WERI-Rb-1 (cell line): Measurements from ENCODE around the gene SLC7A5.

Source experiments
- DNase-seq: peaks from one replicate; pipeline ENCODE4 v3.0.0-alpha.2; 2020
- H3K27ac ChIP-seq: fragments of 250-450 bp; sonication (Bioruptor Pico); 2 replicates; pipeline ENCODE4 v1.5.1; 2020; ENCODE audit warnings: mild to moderate bottlenecking, moderate library complexity
- H3K27me3 ChIP-seq: fragments of 250-450 bp; sonication (Bioruptor Pico); 2 replicates; pipeline ENCODE4 v1.5.1; 2021; ENCODE audit warnings: mild to moderate bottlenecking, low read depth, moderate library complexity; ENCODE audit not compliant: insufficient read depth, severe bottlenecking
- H3K36me3 ChIP-seq: fragments of 250-450 bp; sonication (Bioruptor Pico); 2 replicates; pipeline ENCODE4 v1.5.1; 2020; ENCODE audit warnings: mild to moderate bottlenecking, moderate library complexity
- H3K4me3 ChIP-seq: 2 replicates; pipeline ENCODE4 v1.5.1; 2011; ENCODE audit warnings: low read depth, mild to moderate bottlenecking, control low read depth, low read length
- H3K9me3 ChIP-seq: fragments of 250-450 bp; sonication (Bioruptor Pico); 2 replicates; pipeline ENCODE4 v1.5.1; 2021; ENCODE audit warnings: mild to moderate bottlenecking, moderate library complexity; ENCODE audit not compliant: severe bottlenecking
- CTCF ChIP-seq: IDR thresholded peaks from 2 replicates; pipeline ENCODE4 v1.5.1; 2011; ENCODE audit warnings: low read depth, mild to moderate bottlenecking, control low read depth, inconsistent platforms, low read length

Gene SLC7A5

DNA sequence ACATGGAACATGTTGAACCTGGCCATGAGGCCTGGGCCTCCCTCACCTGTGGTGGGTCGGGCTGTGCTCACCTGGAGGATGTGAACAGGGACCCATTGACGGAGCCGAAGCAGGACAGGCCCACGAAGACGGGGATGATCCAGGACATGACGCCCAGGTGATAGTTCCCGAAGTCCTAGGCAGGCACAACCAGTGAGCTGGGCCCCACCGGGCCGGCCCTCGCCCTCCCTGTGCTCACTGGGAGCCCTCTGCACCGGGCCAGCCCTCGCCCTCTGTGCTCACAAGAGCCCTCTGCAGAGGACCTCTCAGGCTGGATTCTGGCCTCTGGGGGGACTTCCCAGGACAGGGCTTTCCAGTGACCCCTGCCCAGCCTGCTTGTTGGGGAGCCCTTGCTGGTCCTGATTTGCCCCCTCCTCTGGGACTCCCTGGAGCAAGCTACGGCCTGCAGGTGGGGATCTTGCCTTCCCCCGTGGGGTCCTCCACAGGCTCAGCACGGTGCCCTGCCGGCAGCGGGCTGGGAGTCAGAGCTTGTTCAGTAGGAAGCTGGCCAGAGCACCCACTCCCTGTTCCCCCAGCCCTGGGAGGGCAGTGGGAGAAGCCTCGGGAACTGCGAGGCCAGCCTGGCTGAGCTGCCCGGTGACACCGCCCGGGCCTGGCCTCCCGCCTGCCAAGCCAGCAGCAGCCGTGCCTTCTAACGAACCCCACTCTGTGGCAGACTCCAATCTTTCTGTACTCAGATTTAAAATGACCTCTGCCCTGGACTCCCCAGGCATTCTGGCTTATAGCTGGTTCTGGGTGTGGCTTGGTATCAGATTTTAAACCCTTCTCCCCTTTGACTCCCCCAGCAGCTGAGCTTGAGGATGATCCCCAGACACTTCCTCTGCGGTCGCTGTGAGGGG, 30.4 kb downstream of the SLC7A5 start:
- H3K27ac ChIP-seq: no peak overlapping the region
- peaks cover 32% of the 10 kb centered on the region for H3K36me3 ChIP-seq
- H3K4me3 ChIP-seq: no peak overlapping the region
- no peaks in the 10 kb centered on the region for H3K27me3 ChIP-seq
- no peaks in the 10 kb centered on the region for H3K9me3 ChIP-seq
- DNase-seq: no peak
- no peak for TF ChIP-seq CTCF

DNA sequence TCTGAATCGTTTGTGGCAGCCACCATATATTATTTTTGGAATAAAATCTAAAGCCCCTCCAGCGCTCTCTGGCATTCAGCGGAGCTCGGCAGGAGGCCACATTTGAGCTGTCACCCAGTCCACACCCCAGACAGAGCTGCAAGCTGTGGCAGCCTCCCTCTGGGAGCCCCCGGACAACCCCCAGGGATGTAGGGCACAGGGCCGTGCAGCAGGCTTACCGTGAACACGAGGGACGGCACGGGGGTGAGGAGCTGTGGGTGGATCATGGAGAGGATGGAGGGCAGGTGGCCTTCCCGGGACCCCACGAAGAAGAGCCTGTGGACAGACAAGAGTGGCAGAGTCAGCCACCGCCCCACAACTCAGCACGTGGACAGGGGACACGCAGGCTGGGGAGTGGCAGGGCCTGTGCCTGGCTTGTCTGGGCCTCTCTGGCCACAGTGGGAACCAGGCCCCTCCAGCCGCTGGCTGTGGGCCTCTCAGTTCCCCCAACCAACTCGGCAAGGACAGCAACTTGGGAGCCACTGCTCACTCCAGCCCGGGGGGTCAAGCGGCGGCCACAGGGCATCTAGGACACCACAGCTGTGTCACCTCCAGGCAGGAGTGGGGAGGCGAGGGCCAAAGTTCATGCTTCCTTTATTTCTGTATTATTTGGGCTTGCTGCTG, 31.5 kb downstream of the SLC7A5 start:
- no peak for DNase-seq
- TF ChIP-seq CTCF: no peak
- H3K4me3 ChIP-seq: no peak overlapping the region
- peaks cover 40% of the 10 kb centered on the region for H3K36me3 ChIP-seq
- no peak overlapping the region for H3K27ac ChIP-seq
- no peaks in the 10 kb centered on the region for H3K9me3 ChIP-seq
- H3K27me3 ChIP-seq: no peaks in the 10 kb centered on the region

DNA sequence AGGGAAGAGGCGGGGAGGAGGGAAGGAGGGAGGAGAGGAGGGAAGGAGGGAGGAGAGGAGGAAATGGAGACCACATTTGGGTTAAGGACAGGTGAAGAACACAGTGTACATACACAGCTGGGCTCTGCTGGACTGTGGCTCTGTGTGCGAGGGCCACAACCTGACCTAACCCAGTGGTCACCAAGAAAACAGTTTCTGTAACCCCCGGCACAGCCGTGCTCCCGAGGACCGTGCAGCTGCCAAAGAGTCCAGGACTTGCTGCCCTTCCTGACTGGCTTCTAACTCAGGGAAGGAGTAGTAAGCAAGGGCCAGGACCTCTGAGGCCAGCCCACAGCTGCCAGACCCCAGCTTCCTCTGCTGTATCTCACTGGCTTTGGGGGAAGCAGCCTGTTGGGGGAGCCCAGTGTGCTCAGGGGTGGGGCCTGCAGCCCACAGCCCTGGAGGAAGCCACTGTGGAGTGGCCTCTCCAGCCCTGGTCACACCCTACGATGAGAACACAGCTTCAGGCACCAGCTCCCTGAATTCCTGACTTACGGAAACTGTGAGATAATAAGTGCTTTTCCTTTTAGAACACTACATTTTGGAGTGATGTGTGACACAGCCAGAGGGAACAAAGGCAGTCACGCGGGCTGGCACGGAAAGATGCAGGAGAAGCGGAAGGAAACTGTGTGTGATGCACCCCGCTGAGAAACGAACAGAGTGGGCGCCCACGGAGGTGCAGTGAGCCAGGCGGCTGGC, 32.3 kb downstream of the SLC7A5 start:
- no peaks in the 10 kb centered on the region for H3K9me3 ChIP-seq
- H3K36me3 ChIP-seq: peaks cover 45% of the 10 kb centered on the region
- no peaks in the 10 kb centered on the region for H3K27me3 ChIP-seq
- TF ChIP-seq CTCF: no peak
- no peak overlapping the region; the same call in 1 of the 2 replicates for H3K27ac ChIP-seq
- no peak for DNase-seq
- no peak overlapping the region for H3K4me3 ChIP-seq

DNA sequence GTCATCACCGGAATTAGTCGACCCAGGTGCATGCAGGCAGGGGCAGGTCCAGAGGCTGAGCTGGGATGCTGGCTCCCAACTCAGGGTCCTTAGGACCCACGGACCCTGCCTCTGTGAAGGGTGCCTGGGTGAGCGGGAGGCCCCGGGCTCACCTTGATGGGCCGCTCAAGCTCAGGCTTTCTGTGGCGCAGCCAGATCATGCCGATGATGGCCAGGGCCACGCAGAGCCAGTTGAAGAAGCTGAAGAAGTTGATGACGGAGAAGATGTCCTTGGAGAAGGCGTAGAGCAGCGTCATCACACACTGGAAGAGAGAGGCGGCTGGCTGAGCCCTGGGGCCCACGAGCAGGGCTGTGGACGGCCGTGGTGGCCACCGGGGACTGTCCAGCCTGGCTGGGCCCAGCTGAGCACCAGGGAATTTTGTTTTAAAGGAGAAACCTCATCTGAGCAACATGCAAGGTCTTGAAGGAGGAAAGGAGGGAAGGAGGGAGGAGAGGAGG, 32.9 kb downstream of the SLC7A5 start:
- no peak for DNase-seq
- Histone ChIP-seq H3K36me3 (peaks cover 43% of the 10 kb centered on the region), H3K27ac (no peak overlapping the region; the same call in 1 of the 2 replicates)

DNA sequence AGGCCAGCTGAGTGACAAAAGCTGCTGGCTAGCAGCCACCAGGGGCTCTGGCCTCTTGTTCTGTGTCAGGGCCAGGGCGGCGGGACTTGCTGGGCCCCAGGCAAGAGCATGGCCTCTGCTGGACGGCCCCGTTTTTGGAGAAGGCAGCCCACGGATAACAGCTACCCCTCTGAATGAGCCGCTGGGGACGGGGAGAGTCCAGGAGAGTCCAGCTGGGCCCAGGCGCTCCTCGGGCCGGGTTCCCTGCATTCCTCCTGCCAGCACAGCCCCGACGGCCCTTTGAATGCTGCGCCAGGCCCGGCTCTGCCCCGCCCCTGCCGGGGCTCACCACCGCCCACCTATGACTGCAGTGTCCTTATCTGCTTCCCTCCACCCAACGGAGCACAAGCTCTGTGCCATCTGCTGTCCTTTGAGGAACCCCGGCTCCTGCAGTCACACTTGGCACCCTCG, 33.4 kb downstream of the SLC7A5 start:
- no peaks in the 10 kb centered on the region for H3K9me3 ChIP-seq
- TF ChIP-seq CTCF: no peak
- no peak overlapping the region for H3K4me3 ChIP-seq
- peaks cover 46% of the 10 kb centered on the region for H3K36me3 ChIP-seq
- H3K27me3 ChIP-seq: no peaks in the 10 kb centered on the region
- DNase-seq: no peak
- peak overlapping the region; percentile 39 for H3K27ac ChIP-seq

More for the DNA sequence above, 32.9 kb downstream of the SLC7A5 start:
- no peak for TF ChIP-seq CTCF
- no peaks in the 10 kb centered on the region for H3K9me3 ChIP-seq
- no peak overlapping the region for H3K4me3 ChIP-seq
- no peaks in the 10 kb centered on the region for H3K27me3 ChIP-seq
